ENCODE measurements around the gene ANO7.

Gene ANO7

GRCh38 chr2:241149925-241150659, 38.4 kb upstream of the ANO7 start, which contains the start of gene PPP1R7:
TSS of gene PPP1R7 (plus strand) at chr2:241150467. CDS start at chr2:241150496, 29 bp downstream.
- Histone ChIP-seq H3K9ac (ENCODE audit: low read length) (peak within 1 kb of the TSS; percentile 88), H2AFZ (ENCODE audit: insufficient read depth, low read length, poor library complexity) (peak within 1 kb of the TSS; percentile 94)
- WGBS (ENCODE audit: extremely low coverage, insufficient coverage, insufficient read length): no CpG with 5 or more reads among the region's 73 CpGs

GRCh38 chr2:241150660-241151530, 37.6 kb upstream of the ANO7 start:
- no peak overlapping the region for H4K12ac ChIP-seq (ENCODE audit: low read depth, low read length)

More at GRCh38 chr2:241149925-241150659, 38.4 kb upstream of the ANO7 start, which contains the start of gene PPP1R7:
- Histone ChIP-seq H3K4me3 (ENCODE audit: low read depth, low read length) (peak within 1 kb of the TSS; percentile 87), H3K27me3 (ENCODE audit: insufficient read depth, low read length) (no peaks in the 10 kb centered on the region), H3K9me3 (ENCODE audit: insufficient read depth, low read depth, low read length) (no peaks in the 10 kb centered on the region), H3K4me1 (ENCODE audit: control insufficient read depth in 1 of 2, insufficient read depth in 2 of 2, low read length in 2 of 2) (peaks cover 6 to 13% of the 10 kb centered on the region in 2 experiments), H3K36me3 (ENCODE audit: control insufficient read depth in 1 of 2, insufficient read depth in 2 of 2, low read length in 2 of 2) (peaks cover 7 to 10% of the 10 kb centered on the region in 2 experiments), H3K4ac (ENCODE audit: low read depth, low read length) (peak within 1 kb of the TSS; percentile 61), H3K79me2 (ENCODE audit: control insufficient read depth, insufficient read depth, low read length, poor library complexity) (peaks cover 5% of the 10 kb centered on the region), H4K8ac (ENCODE audit: low read depth, low read length) (peak within 1 kb of the TSS; percentile 57), H2BK120ac (ENCODE audit: insufficient read depth, low read length, poor library complexity) (peak within 1 kb of the TSS; percentile 38), H3K27ac (ENCODE audit: low read depth, low read length) (peak within 1 kb of the TSS; percentile 0), H3K79me1 (ENCODE audit: low read length) (peaks cover 7% of the 10 kb centered on the region), H2BK12ac (ENCODE audit: low read length) (no peak within 1 kb of the TSS), H3K18ac (ENCODE audit: low read length) (peak within 1 kb of the TSS; percentile 62), H4K91ac (ENCODE audit: low read depth, low read length) (peak within 1 kb of the TSS; percentile 66), H2BK5ac (ENCODE audit: low read depth, low read length, poor library complexity) (peak within 1 kb of the TSS; percentile 25), H2AK5ac (ENCODE audit: low read length) (no peak within 1 kb of the TSS), H4K12ac (ENCODE audit: low read depth, low read length) (no peak within 1 kb of the TSS), H3K23ac (ENCODE audit: low read length) (peak within 1 kb of the TSS; percentile 34), H3K4me2 (ENCODE audit: low read length) (peak within 1 kb of the TSS; percentile 99), H3K14ac (ENCODE audit: low read length) (peak within 1 kb of the TSS; percentile 62)
- peak; percentile 98 for DNase-seq

DNA sequence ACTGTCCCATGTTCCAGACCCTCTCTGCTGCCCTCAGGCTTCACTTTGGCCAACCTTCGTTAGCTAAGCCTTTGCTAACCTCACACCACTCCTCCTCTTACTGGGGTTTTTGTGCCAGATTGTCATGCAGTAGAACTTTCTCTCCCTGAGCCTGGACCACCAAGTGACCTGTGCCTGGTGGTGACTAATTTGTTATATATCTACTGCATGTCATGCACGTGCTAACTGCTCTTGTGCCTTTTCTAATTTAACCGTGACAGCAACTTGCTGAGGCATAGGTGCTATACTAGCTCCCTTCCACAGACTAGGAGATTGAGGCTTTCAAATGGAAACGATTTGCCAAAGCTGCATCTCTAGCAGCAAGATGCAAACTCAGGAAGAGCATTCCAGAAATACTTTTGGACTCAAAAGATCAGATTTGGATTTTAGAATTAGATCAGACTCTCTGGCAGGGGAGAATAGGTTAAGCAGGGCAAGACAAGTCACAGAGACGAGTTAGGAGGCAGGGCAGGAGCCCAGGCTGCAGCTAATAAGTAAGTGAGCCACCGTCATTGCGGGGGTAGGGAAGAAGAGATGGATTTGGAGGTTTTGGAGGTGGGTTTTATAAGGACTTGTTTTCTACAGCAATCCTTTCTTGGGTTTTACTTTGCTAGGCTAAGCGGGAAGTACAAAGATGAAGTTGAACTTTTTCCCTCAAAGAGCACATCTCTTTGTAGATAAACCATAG, 36.4 kb upstream of the ANO7 start:
- Histone ChIP-seq H3K23ac (ENCODE audit: low read length) (no peak overlapping the region), H3K27me3 (ENCODE audit: insufficient read depth, low read length) (no peaks in the 10 kb centered on the region), H3K4me3 (ENCODE audit: low read depth, low read length) (no peak overlapping the region), H3K4me1 (ENCODE audit: control insufficient read depth in 1 of 2, insufficient read depth in 2 of 2, low read length in 2 of 2) (peaks cover 6 to 13% of the 10 kb centered on the region in 2 experiments), H4K12ac (ENCODE audit: low read depth, low read length) (no peak overlapping the region), H4K91ac (ENCODE audit: low read depth, low read length) (no peak overlapping the region), H3K9me3 (ENCODE audit: insufficient read depth, low read depth, low read length) (peaks cover 1% of the 10 kb centered on the region), H3K36me3 (ENCODE audit: control insufficient read depth in 1 of 2, insufficient read depth in 2 of 2, low read length in 2 of 2) (peaks cover 8 to 14% of the 10 kb centered on the region in 2 experiments), H2BK120ac (ENCODE audit: insufficient read depth, low read length, poor library complexity) (no peak overlapping the region), H4K8ac (ENCODE audit: low read depth, low read length) (no peak overlapping the region), H3K4ac (ENCODE audit: low read depth, low read length) (no peak overlapping the region), H3K79me2 (ENCODE audit: control insufficient read depth, insufficient read depth, low read length, poor library complexity) (peaks cover 5% of the 10 kb centered on the region), H2BK12ac (ENCODE audit: low read length) (no peak overlapping the region), H3K14ac (ENCODE audit: low read length) (no peak overlapping the region), H3K4me2 (ENCODE audit: low read length) (peak overlapping the region; percentile 18), H3K79me1 (ENCODE audit: low read length) (peaks cover 7% of the 10 kb centered on the region), H3K27ac (ENCODE audit: low read depth, low read length) (no peak overlapping the region), H3K18ac (ENCODE audit: low read length) (no peak overlapping the region), H2AK5ac (ENCODE audit: low read length) (no peak overlapping the region), H2BK5ac (ENCODE audit: low read depth, low read length, poor library complexity) (no peak overlapping the region), H2AFZ (ENCODE audit: insufficient read depth, low read length, poor library complexity) (no peak overlapping the region), H3K9ac (ENCODE audit: low read length) (peak overlapping the region; percentile 5)
- no CpG with 5 or more reads among the region's 8 CpGs for WGBS (ENCODE audit: extremely low coverage, insufficient coverage, insufficient read length)
- no peak for DNase-seq

More at GRCh38 chr2:241150660-241151530, 37.6 kb upstream of the ANO7 start:
- Histone ChIP-seq H3K4me1 (ENCODE audit: control insufficient read depth in 1 of 2, insufficient read depth in 2 of 2, low read length in 2 of 2) (peaks cover 6 to 13% of the 10 kb centered on the region in 2 experiments), H2AK5ac (ENCODE audit: low read length) (no peak overlapping the region), H3K23ac (ENCODE audit: low read length) (peak overlapping the region; percentile 34), H3K4ac (ENCODE audit: low read depth, low read length) (peak overlapping the region; percentile 61), H2AFZ (ENCODE audit: insufficient read depth, low read length, poor library complexity) (peak overlapping the region; percentile 94), H3K9ac (ENCODE audit: low read length) (peak overlapping the region; percentile 88), H4K8ac (ENCODE audit: low read depth, low read length) (peak overlapping the region; percentile 57), H2BK12ac (ENCODE audit: low read length) (no peak overlapping the region), H3K79me1 (ENCODE audit: low read length) (peaks cover 7% of the 10 kb centered on the region), H3K36me3 (ENCODE audit: control insufficient read depth in 1 of 2, insufficient read depth in 2 of 2, low read length in 2 of 2) (peaks cover 8 to 11% of the 10 kb centered on the region in 2 experiments), H2BK5ac (ENCODE audit: low read depth, low read length, poor library complexity) (peak overlapping the region; percentile 25), H3K27me3 (ENCODE audit: insufficient read depth, low read length) (no peaks in the 10 kb centered on the region), H3K79me2 (ENCODE audit: control insufficient read depth, insufficient read depth, low read length, poor library complexity) (peaks cover 5% of the 10 kb centered on the region), H3K27ac (ENCODE audit: low read depth, low read length) (no peak overlapping the region), H3K14ac (ENCODE audit: low read length) (peak overlapping the region; percentile 62), H3K4me3 (ENCODE audit: low read depth, low read length) (peak overlapping the region; percentile 87), H3K9me3 (ENCODE audit: insufficient read depth, low read depth, low read length) (no peaks in the 10 kb centered on the region), H4K91ac (ENCODE audit: low read depth, low read length) (peak overlapping the region; percentile 66), H3K4me2 (ENCODE audit: low read length) (peak overlapping the region; percentile 99), H3K18ac (ENCODE audit: low read length) (peak overlapping the region; percentile 62), H2BK120ac (ENCODE audit: insufficient read depth, low read length, poor library complexity) (peak overlapping the region; percentile 38)
- peak in 1 of 2 donors; percentile 4 for DNase-seq
- WGBS (ENCODE audit: extremely low coverage, insufficient coverage, insufficient read length): no CpG with 5 or more reads among the region's 37 CpGs

DNA sequence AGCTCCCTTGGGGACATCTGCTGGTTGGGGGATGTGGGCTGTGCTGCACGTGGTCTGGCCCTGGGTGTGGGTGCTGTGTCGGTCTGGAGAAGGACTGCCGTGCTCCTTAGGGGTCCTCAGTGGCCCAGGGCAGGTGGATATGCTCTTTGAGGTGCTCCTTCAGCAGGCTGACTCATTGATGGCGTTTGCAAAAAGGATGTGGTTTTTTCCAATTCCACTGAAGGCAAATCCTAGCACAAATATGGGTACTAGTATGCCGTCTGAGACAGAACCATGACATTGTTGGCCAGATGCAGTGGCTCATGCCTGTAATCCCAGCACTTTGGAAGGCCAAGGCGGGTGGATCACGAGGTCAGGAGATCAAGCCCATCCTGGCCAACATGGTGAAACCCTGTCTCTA, 34.9 kb upstream of the ANO7 start:
- H4K8ac ChIP-seq (ENCODE audit: low read depth, low read length): no peak overlapping the region
- peaks cover 5% of the 10 kb centered on the region for H3K79me2 ChIP-seq (ENCODE audit: control insufficient read depth, insufficient read depth, low read length, poor library complexity)
- H2BK12ac ChIP-seq (ENCODE audit: low read length): no peak overlapping the region
- no CpG with 5 or more reads among the region's 7 CpGs for WGBS (ENCODE audit: extremely low coverage, insufficient coverage, insufficient read length)
- no peak overlapping the region for H2BK120ac ChIP-seq (ENCODE audit: insufficient read depth, low read length, poor library complexity)
- H3K9me3 ChIP-seq (ENCODE audit: insufficient read depth, low read depth, low read length): peaks cover 1% of the 10 kb centered on the region
- H3K4me2 ChIP-seq (ENCODE audit: low read length): no peak overlapping the region
- no peaks in the 10 kb centered on the region for H3K27me3 ChIP-seq (ENCODE audit: insufficient read depth, low read length)
- H3K4ac ChIP-seq (ENCODE audit: low read depth, low read length): no peak overlapping the region
- no peak overlapping the region for H3K14ac ChIP-seq (ENCODE audit: low read length)
- peaks cover 4 to 8% of the 10 kb centered on the region in 2 experiments for H3K4me1 ChIP-seq (ENCODE audit: control insufficient read depth in 1 of 2, insufficient read depth in 2 of 2, low read length in 2 of 2)
- no peak overlapping the region for H4K12ac ChIP-seq (ENCODE audit: low read depth, low read length)
- no peak overlapping the region for H4K91ac ChIP-seq (ENCODE audit: low read depth, low read length)
- no peak overlapping the region for H3K18ac ChIP-seq (ENCODE audit: low read length)
- peaks cover 7% of the 10 kb centered on the region for H3K79me1 ChIP-seq (ENCODE audit: low read length)
- H3K4me3 ChIP-seq (ENCODE audit: low read depth, low read length): no peak overlapping the region
- H2BK5ac ChIP-seq (ENCODE audit: low read depth, low read length, poor library complexity): no peak overlapping the region
- no peak overlapping the region for H3K23ac ChIP-seq (ENCODE audit: low read length)
- H3K27ac ChIP-seq (ENCODE audit: low read depth, low read length): no peak overlapping the region
- no peak overlapping the region for H3K9ac ChIP-seq (ENCODE audit: low read length)
- no peak overlapping the region for H2AK5ac ChIP-seq (ENCODE audit: low read length)
- H2AFZ ChIP-seq (ENCODE audit: insufficient read depth, low read length, poor library complexity): no peak overlapping the region
- no peak for DNase-seq
- peaks cover 16 to 28% of the 10 kb centered on the region in 2 experiments for H3K36me3 ChIP-seq (ENCODE audit: control insufficient read depth in 1 of 2, insufficient read depth in 2 of 2, low read length in 2 of 2)
